SK-N-MC (cell line): ENCODE data around the gene GNAS.

Experiments used
- EZH2 ChIP-seq: fragments of 200-600 bp; sonication (generic); IDR thresholded peaks from one replicate; pipeline ENCODE4 v1.6.1; 2017; ENCODE audit warnings: antibody characterized with exemption
- FOXP2 ChIP-seq: optimal IDR thresholded peaks from 2 replicates; pipeline ENCODE3; 2011; ENCODE audit warnings: mild to moderate bottlenecking, moderate library complexity; ENCODE audit not compliant: insufficient read depth; ENCODE audit errors: extremely low read length, control extremely low read depth

GRCh38 chr20:58825450-58825849 lies 27.1 kb upstream of the GNAS start:
- no peak for TF ChIP-seq FOXP2
- no peak for TF ChIP-seq EZH2
